Right lobe of liver (tissue), 4 donors: Measurements from ENCODE around the gene AMPD1.

Source experiments
- CTCF ChIP-seq, 4 donors: fragments of 200-600 bp in 3 of 4; fragments of 450-650 bp in 1 of 4; IDR thresholded peaks; one replicate each; pipeline versions ENCODE4 v1.5.1 to v1.8.0; 2016 to 2022; ENCODE audit warnings: antibody characterized with exemption in 4 of 4, mild to moderate bottlenecking in 2 of 4
- POLR2A ChIP-seq: fragments of 450-650 bp; IDR thresholded peaks from one replicate; pipeline ENCODE4 v1.6.1; 2017; ENCODE audit warnings: antibody characterized with exemption, mild to moderate bottlenecking
- donor health status: DM: no; HTN: no; CAD: no.
- donor health status: DM: no; HTN: no; CAD: no.
- donor health status: DM: no; HTN: yes; CAD: no.

- TF ChIP-seq CTCF (IDR thresholded peaks at IDR 0.05) (no peak), POLR2A (no peak)
These were observed 5.2 kb downstream of the AMPD1 start for GRCh38 chr1:114690148-114690547.
